Erythroblast (primary cell): Measurements from ENCODE around the gene NISCH.

Experiments used
- GATA1 ChIP-seq: IDR thresholded peaks from 2 replicates; pipeline ENCODE4 v1.6.1; 2011; ENCODE audit warnings: low read depth, mild to moderate bottlenecking, control low read depth, low read length, moderate library complexity
- POLR2A ChIP-seq: IDR thresholded peaks from 2 replicates; pipeline ENCODE4 v1.6.1; 2011; ENCODE audit warnings: mild to moderate bottlenecking, low read length

GRCh38 chr3:52408466-52408865, 46.9 kb upstream of the NISCH start:
- TF ChIP-seq POLR2A (no peak), GATA1 (no peak)
